DMS153 (cell line): Measurements from ENCODE around the gene LAMA4.
"Not testable (repeated sequence)": the region's sequence is repeated elsewhere in the genome, so short reads cannot be mapped to it uniquely, and the experiment has no call there.

Experiments
- DNase-seq: peaks from one replicate; lab custom pipeline; 2025; lab: John Stamatoyannopoulos, UW

LAMA4 gene

DNA sequence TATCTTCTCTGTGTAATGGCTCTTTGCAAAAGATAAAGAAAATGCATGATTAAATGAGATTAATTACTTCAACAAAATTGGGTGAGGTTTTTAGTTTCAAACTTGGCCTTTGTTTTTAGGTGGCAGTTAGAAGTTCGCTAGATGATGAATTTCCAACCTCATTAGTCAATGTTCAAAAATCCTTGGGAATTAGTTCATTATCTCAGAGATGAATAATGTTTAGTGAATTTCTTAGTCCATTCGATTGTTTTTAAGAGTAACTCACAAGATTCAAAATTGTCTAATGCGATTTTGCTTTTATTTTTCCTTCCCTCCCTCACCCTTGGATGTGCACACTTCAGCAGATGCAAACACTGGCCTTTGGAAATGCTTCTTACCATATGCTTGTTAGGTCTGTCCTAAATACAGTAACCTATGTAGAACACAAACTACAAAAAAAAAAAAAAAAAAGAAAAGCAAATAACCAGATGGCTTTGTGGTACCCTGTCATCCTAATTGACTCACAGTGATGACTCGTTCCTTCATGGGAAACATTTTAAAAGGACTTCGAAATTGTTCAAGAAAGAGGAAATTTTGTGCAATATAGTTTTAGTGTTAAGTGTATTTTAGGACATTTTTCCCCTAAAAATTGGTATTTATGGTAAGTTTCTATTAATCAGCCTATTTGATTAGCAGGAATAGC, 100.3 kb downstream of the LAMA4 start:
- peak; percentile 56 for DNase-seq

DNA sequence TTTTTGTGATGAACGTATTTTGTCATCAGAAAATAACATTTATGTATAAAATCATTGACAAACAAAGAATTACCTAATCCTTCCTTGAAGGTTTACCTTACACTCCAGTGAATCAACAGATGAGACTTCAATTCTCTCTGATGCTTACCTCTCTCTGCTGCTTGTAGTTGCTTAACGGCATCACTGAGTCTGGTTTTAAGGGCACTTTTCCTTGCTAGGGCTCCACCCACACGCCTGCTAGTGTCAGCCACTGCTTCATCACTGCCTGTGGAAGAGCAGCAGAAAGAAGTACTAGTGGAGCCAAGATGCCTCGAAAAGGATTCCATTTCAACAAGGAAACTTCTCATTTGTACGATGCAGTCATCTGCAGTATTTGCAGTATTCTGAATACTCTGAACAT, 104.0 kb downstream of the LAMA4 start:
- no peak for DNase-seq

DNA sequence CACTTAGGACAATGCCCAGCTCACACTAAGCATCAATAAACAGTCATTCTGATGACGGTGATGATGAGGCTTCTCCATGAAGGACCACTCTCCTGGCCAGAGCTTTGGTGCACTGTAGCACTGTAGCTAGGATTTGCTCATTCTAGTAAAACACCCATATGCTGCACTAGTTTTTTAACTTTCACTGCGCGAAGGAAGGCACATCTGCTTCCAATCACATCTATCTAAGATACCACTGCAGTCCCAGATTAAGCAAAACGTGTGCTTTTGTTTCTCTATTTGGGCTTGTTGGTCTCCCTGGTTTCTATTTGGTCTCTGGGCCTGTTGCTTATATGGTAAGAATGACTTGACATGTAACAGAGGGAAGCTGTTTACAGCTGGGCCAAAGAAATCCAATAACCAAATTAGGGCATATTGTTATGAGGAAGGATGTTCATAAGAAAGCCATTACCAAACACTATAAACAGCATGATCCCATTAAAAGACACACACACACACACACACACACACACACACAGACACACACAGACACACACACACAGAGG, 104.6 kb downstream of the LAMA4 start:
- no peak for DNase-seq

DNA sequence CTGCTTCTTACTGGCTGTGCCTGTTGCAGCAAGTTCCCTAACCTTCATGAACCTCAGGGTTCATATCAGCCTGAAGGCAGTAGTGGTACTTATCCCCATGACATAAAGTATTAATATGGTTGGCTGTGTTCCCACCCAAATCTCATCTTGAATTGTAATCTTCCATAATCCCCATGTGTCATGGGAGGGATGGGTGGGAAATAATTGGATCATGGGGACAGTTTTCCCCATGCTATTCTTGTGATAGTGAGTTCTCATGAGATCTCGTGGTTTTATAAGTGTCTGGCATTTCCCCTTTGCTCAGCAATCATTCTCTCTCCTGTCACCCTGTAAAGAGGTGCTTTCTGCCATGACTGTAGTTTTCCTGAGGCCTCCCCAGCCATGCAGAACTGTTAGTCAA, 105.1 kb downstream of the LAMA4 start:
- no peak for DNase-seq

DNA sequence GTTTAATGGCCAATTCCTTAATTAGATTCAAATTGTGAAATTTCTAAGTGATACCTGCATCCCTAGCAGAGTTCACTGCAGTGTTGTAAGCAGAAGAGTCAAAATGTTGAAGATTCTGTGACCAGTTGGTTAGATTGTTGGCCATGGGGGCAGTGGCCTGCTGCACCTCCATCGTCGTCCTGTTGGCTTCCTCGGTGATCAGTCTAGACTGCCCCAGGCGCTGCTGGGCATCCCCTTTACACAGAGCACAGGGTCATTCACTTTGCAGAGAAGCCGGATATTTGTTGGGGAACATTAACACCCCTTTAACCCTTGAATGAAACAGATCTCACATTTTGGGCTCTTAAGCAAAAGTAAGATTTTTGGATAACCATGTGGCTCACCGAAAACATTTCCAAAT, 106.3 kb downstream of the LAMA4 start:
- DNase-seq = no peak

DNA sequence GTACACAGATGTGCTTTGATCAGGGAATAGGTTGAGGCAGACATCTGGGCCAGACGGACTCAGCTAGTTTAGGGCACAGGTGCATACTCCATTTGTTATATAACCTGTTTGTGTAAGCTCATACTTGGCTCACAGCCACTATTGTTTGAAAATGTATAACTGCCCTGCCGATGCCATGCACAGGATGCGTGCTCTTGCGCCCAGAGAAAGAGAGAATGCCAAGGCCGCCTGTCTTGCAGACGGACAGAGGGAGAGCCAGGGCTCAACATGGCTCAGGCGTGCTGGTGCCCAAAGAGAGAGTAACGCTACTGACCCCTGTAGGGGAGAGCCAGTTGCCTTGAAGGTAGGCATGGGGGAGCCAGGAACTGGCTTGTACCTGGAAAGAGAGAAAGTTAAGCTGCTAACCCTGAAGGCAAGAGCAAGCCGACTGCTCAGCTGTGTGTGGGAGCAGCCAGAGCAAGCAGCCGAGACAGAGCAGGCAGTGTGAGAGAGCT, 109.2 kb downstream of the LAMA4 start:
- DNase-seq = no peak

DNA sequence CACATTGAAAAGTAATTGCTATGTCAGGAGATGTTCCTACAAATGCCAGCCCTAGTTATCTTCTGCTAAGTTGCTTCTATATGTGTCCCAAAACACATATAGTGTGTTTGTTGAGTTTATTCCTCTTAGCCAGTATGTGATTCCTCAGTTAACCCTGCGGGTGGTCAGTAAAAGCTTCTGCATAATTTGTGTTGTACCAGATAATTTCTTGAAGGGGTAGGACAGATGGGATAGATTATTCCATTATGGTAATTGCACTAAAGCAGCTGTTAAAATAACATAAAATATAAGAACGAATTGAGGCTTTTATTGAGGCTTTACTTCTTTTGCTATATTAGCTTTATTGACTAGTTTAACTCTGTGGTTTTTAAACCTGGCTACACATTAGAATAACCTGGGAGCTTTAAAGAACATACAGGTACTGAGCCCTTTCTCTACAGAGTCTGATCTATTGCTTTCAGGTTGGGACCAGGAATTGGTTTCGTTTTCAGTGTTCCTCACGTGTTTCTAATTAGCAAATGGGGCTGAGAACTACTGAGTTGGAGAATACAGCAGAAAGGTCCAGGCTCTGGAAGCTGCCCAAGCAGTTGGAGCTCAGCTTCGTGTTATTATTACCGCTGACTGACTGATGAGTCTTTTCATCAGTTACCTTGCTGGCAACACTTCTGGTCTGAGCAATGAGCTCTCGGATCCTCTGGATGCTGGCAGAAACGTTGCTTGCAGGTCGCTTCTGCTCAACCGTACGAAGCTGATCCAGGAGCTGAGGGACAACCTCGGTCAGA, 110.0 kb downstream of the LAMA4 start:
- no peak for DNase-seq

DNA sequence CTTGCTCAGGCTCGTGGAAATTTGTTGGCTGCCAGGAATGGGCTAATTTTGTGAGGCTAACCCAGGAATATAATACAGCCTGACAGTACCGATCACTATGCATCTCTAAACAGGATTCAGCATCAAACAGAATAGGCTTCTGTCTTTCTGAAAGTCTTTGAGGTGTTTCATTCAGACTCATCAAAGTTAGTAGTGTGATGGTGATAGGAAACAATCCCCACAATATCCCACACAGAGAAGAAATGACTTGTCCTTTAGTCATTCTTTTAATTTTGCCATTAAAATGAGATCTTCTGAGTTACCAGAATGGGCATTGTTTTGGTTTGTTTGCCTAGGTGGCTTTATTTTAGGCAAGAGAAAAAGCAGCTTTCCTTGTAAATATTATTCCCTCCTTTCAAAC, 112.7 kb downstream of the LAMA4 start:
- DNase-seq = no peak

DNA sequence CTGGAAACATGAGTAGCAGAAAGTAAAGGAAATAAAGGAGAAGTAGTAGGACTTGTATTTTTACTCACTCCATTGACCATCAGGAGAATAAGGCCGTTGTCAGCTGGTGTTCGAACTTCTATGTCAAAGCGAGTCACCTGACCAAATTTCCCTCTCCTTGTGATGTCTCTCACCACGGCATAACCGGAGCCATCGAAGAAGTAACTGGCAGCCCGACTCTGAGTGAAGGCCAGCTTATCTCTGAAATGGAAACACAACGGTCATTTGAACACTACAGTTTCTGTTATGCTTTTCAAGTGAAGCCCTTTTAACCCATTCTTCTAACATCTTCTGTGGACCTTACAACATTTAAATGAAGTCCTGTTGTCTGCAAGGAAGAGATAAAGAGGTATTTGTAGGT, 115.3 kb downstream of the LAMA4 start:
- no peak for DNase-seq

DNA sequence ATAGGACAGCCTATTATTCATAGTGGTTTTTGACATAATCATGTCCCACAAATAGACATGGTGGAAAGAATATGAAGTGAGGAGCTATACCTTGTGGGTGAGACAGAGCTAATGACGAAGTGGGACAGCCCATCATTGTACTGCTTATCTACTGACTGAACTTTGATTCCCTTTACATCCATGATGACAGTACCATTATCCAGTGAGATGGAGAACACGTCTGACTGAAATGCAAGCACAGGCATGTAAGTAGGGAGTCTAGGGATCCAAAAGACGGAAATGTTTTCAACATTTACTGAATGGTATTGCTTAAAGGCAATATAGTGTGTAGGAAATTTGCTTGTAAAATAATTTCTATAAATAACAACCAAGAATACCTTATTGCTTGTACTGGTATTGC, 123.5 kb downstream of the LAMA4 start:
- DNase-seq = no peak

DNA sequence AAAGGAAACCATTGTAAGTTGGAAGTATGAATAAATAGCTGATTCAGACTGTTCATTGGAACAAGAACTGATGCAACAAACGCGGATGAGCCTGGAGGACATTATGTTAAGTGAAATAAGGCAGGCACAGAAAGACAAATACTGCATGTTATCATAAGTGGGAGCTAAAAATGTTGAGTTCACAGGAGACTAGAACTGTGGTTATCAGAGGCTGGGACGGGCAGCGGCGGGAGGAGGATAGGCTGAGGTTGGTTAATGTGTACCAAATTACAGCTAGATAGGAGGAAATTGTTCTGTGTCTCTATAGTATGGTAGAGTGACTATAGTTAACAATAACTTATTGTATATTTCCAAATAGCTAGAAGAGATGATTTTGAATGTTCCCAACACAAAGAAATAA, 126.2 kb downstream of the LAMA4 start:
- no peak for DNase-seq

DNA sequence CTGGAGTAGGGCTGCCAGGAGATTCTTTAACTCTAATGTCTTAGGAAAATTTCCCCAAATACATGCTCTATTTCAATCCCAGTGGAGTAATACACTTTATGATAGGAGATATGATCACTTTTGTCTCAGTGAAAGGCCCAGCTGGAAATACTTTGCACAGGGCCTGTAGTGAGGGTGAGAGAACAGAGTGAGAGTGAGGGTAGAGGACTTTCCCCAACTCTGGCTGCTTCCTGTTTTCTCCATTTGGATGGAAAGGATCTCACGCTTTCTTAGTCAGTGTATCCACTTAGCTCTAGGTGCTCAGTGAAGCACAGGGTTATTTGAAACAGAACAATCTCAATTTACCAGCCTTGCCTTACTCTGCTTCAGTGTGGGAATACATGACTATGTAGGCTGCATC, 130.4 kb downstream of the LAMA4 start:
- DNase-seq = no peak

DNA sequence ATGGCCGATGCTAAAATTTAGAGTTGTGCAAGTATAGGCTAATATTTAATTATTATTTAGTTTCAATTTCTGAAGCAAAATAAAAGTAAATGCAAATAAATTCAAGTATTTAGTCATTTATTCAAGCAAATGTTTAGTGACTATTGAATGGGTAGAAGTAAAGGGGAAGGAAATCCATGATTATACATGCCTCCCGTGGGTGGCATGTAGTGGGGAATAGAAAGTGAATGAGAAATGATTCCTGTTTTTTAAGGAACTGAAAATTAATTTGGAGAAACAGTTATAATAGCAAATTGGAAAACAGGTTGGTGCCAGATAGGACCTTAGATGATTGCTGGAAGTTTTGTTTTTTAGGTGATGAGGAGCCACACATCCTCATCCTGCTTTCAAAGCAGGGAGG, 131.6 kb downstream of the LAMA4 start:
- no peak for DNase-seq

DNA sequence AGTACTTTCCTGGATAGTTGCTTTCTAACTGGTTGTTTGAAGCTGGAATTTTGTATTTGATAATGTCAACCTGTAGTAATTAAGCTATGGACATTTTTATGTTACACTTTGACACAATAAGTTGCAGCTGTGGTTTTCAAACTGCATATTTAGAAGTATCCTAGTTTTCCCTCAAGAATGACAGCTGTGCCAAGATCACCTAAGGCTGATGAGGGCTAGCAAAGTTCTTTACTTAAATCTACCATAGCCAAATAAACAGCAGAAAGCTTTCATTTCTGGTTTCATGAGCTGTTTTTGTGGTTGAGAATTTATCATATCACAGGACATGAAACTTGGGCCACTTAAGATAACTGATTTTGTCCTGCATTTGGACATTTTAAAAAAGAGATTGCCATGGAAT, 136.3 kb downstream of the LAMA4 start:
- no peak for DNase-seq

DNA sequence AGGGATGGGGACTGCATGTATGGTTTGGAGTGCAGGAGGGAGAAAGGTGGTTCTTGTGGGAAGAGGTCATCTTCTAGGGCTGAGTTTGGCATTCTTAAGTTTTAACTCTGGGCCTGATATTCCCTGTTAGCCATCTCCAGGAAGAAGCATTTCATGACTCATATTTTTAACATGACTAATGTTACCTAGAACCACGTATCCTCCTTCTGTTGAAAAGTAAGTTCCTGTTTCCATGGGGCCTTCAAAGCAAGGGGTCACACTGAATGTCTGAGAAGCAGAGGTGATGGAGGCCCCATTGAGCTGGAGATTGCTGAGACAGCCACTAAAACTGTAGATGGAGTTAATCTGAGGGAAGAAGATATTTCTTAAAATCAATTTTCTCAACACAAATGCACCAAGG, 136.8 kb downstream of the LAMA4 start:
- no peak for DNase-seq

DNA sequence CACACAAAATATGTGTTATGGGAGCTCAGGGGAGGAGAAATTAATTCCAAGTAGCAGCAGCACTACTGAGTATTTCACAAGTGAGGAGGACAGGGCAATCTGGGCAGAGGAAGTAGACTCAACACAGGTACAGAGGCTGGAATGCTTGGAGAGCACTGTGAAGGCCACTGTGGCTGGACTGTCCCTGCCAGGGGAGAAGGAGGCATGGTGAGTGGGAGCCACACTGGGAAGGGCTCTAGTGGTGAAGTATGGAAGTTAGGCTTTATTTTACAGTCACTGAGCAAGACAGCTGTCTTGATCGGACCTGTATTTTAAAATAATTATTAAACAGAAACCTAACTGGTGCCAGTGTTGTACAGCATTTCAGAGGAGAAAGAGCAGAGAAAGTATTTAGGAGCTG, 138.1 kb downstream of the LAMA4 start:
- no peak for DNase-seq

DNA sequence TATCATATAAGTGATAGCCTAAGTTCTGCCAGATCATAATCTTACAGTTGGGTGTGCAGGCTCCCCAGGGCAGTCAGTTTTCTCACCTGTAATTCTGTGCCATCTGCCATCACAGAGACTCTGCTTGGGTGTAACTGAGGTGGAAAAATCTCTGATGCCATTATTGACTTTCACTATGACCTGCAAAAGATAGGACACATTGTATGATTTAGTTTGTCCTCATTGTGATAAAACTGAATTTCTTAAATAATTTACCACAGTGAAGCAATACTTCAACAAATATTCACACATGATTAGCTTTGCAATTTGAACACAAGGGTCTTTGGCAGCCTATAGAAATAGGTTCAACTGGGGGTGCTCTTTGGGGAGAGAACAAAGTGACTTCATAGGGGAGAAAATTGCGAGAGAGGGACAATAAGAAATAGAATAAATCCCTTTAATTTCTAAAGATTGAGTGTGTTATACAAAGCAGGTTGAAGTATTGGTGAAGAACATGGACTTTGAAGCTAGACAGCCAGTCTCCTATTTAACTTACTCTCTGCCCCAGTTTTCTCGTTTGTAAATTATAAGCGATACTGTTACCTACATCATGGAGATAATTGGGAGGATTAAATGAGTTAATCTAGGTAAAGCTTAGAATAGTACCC, 139.7 kb downstream of the LAMA4 start:
- no peak for DNase-seq

DNA sequence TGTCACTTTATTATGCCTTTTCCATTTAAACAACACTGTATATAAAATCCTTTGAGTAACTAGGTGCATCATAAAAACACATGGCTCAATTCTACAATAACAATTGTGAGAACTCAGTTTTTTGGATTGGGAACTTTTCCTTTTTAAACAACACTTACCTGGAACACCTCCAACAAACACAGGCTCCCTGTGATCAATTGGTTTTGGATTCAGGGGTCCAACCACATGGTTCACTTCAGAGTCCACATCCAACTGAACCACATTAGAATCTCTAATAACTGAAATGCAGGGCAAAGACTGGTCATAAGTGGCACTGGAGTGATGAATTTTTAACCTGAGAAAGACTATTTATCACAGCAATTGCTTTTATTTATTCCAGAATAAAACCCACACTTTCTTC, 140.4 kb downstream of the LAMA4 start:
- DNase-seq = no peak

DNA sequence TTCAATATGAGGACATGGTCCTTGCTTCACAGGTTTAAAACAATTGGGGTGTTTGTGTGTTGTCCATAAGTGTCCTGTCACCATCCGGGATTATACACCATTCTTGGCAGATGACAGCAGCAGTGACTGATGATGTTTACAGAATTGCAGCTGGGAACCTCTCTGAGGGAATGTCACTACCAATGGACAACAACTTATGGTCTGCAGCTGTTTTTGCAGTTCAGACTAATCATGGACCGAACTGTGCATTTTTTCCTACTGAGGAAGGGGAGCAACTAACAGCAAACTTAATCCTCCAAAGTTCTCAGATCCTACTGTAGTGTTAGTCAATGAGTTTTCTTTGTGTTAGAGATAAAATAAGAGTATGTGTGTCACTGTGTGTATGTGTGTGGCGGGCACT, 140.9 kb downstream of the LAMA4 start:
- no peak for DNase-seq

DNA sequence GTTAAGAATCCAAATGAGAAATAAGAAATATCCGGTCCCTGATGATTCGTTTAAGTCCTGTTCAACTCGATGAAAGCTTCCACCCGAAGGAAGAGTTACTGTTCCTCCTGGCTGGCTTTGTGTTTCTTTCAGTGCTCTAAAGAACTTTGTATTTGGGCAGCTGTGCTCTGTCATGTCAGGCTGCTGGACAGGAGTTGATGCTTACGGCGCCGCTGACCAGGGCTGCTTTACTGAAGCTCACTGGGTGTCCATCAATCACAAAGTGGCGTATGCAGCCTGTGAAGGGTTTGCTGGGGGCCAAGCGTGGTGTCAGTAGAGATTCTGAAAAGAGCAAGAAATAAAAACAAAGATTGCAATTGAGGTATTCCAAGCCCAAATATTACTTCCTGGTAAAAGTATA, 145.1 kb downstream of the LAMA4 start:
- no peak for DNase-seq

DNA sequence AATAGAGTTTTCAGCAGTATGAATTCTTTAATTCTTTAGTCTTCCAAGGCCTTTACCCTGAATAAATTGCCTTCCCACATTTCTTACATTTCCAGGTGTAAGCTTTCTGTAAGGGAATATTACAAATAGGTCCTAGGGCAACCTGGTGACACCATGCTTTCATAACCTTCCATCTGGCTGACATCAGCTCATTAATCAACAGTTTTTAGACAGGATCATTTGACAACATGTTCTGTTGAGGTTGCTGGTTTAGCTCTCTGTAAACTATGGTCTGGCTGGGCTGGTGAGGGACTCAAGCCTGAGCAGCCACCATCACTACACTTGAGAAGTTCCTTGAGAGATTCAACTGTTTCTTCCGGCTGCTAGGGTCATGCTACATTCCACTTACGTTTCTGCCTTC, 147.8 kb downstream of the LAMA4 start:
- no peak for DNase-seq

DNA sequence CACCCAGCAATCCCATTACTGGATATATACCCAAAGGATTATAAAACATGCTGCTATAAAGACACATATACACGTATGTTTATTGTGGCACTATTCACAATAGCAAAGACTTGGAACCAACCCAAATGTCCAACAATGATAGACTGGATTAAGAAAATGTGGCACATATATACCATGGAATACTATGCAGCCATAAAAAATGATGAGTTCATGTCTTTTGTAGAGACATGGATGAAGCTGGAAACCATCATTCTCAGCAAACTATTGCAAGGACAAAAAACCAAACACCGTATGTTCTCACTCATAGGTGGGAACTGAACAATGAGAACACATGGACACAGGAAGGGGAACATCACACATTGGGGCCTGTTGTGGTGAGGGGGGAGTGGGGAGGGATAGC, 148.3 kb downstream of the LAMA4 start:
- DNase-seq = not testable (repeated sequence)

DNA sequence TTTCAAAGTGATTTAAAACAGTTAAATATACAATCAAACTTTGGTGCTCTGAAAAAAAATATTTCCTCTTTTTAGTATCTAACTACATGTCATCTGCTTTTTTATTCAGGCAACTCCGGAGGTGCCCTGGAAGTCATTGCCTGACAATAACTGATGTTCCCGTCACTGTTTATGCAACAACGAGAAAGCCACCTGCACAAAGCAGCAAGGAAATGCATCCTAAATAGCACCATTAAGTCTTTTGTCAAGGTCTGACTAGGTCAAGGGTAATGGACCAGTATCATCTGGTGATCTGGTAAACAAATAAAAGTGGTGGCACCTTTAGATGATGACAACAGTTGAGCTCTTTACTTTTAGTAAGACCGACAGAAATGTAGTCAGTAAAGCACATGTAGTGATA, 153.8 kb downstream of the LAMA4 start:
- no peak for DNase-seq
